Duodenal mucosa (tissue), 2 donors: ENCODE measurements around the gene RAB40B.
"Not testable (repeated sequence)": the region's sequence is repeated elsewhere in the genome, so short reads cannot be mapped to it uniquely, and the experiment has no call there.

Experiments used
- H3K27ac ChIP-seq: one replicate; pipeline ENCODE4 v1.7.0; 2013; ENCODE audit warnings: low read depth, low read length
- H3K27me3 ChIP-seq, 2 donors: one replicate each; pipeline ENCODE4 v1.7.0; 2013; ENCODE audit warnings: low read length in 2 of 2, control low read depth in 1 of 2; ENCODE audit not compliant: insufficient read depth in 2 of 2, control insufficient read depth in 1 of 2
- H3K36me3 ChIP-seq, 2 donors: one replicate each; pipeline ENCODE4 v1.7.0; 2013; ENCODE audit warnings: low read length in 2 of 2, control low read depth in 1 of 2; ENCODE audit not compliant: insufficient read depth in 2 of 2, control insufficient read depth in 1 of 2
- H3K4me1 ChIP-seq, 2 donors: one replicate each; pipeline ENCODE4 v1.7.0; 2013; ENCODE audit warnings: low read length in 2 of 2, control low read depth in 1 of 2; ENCODE audit not compliant: insufficient read depth in 2 of 2, control insufficient read depth in 1 of 2
- H3K4me3 ChIP-seq, 2 donors: one replicate each; pipeline ENCODE4 v1.7.0; 2013; ENCODE audit warnings: low read length in 2 of 2, low read depth in 1 of 2
- H3K9ac ChIP-seq, 2 donors: one replicate each; pipeline ENCODE4 v1.7.0; 2013; ENCODE audit warnings: low read length in 2 of 2, low read depth in 1 of 2
- H3K9me3 ChIP-seq, 2 donors: one replicate each; pipeline ENCODE4 v1.7.0; 2013; ENCODE audit warnings: low read length in 2 of 2, control low read depth in 1 of 2; ENCODE audit not compliant: control insufficient read depth in 1 of 2

RAB40B gene

GRCh38 chr17:82661717-82662683, 36.5 kb downstream of the RAB40B start:
- Histone ChIP-seq H3K27me3 (no peaks in the 10 kb centered on the region), H3K4me3 (no peak overlapping the region), H3K9me3 (no peaks in the 10 kb centered on the region), H3K9ac (no peak overlapping the region), H3K36me3 (peaks cover 15 to 32% of the 10 kb centered on the region in 2 donors), H3K27ac (no peak overlapping the region), H3K4me1 (no peaks in the 10 kb centered on the region)

DNA sequence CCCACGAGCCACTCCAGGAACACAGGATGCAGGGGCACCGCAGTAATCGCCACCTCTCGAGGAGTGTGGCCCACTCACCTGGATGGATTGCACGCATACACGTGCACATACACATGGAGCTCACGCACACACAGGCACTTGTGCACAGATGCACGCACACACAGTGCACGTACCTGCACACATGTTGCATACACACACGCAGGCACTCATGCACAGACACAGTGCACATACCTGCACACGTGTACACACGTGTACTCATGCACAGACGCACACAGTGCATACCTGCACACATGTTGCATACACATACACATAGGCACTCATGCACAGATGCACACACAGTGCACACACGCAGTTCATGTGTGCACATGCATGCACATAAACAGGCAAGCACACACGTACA, 38.6 kb downstream of the RAB40B start:
- H3K4me3 ChIP-seq, result no peak overlapping the region
- H3K36me3 ChIP-seq, result peaks cover 15 to 37% of the 10 kb centered on the region in 2 donors
- H3K27ac ChIP-seq, result no peak overlapping the region
- no peaks in the 10 kb centered on the region for H3K9me3 ChIP-seq
- no peak overlapping the region for H3K9ac ChIP-seq
- peaks cover 5 to 7% of the 10 kb centered on the region in 2 donors for H3K4me1 ChIP-seq
- H3K27me3 ChIP-seq, result no peaks in the 10 kb centered on the region

DNA sequence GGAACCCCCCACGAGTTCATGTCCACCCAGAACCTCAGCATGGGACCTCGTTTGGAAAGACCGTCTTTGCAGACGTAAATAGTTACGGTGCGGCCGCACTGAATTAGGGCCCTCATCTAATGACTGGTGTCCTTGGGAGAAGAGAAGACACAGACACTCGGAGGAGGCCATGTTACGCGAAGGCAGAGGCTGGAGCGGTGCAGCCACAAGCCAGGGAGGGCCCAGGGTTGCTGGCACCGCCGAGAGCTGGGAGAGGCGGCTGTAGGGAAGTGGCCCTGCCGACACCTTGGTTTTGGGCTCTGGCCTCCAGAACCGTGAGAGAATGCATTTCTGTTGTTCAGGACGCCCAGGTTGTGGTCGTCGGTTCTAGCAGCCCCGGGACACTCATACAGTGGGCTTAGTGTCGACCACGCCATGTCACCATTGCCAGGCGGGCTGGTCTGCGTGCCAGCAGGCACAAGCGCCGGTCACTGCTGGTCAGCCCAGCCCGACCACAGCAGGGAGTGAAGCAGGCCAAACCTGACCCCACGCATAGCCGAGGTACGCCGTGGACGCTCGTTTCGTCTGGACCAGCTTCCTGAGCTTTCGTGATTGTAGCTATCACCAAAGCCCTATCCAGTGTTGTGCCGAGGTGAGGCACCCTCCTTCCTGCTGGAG, 39.6 kb downstream of the RAB40B start:
- no peak overlapping the region for H3K9ac ChIP-seq
- H3K4me1 ChIP-seq, result peaks cover 11 to 13% of the 10 kb centered on the region in 2 donors
- H3K36me3 ChIP-seq, result peaks cover 15 to 37% of the 10 kb centered on the region in 2 donors
- H3K4me3 ChIP-seq, result no peak overlapping the region
- H3K27me3 ChIP-seq, result no peaks in the 10 kb centered on the region
- H3K27ac ChIP-seq, result no peak overlapping the region
- no peaks in the 10 kb centered on the region for H3K9me3 ChIP-seq

- no peak overlapping the region for H3K27ac ChIP-seq
- H3K4me1 ChIP-seq, result peaks cover 17 to 19% of the 10 kb centered on the region in 2 donors
- no peak overlapping the region for H3K9ac ChIP-seq
- no peaks in the 10 kb centered on the region for H3K9me3 ChIP-seq
- no peaks in the 10 kb centered on the region for H3K27me3 ChIP-seq
- no peak overlapping the region for H3K4me3 ChIP-seq
- H3K36me3 ChIP-seq, result peaks cover 15 to 37% of the 10 kb centered on the region in 2 donors
Observed at GRCh38 chr17:82658331-82658730, 40.2 kb downstream of the RAB40B start.

- Histone ChIP-seq H3K27me3 (no peaks in the 10 kb centered on the region), H3K27ac (no peak overlapping the region), H3K9ac (no peak overlapping the region), H3K9me3 (no peaks in the 10 kb centered on the region), H3K36me3 (peaks cover 15 to 37% of the 10 kb centered on the region in 2 donors), H3K4me1 (peaks cover 17 to 20% of the 10 kb centered on the region in 2 donors), H3K4me3 (no peak overlapping the region)
Observed at GRCh38 chr17:82657926-82658325, 40.6 kb downstream of the RAB40B start.

DNA sequence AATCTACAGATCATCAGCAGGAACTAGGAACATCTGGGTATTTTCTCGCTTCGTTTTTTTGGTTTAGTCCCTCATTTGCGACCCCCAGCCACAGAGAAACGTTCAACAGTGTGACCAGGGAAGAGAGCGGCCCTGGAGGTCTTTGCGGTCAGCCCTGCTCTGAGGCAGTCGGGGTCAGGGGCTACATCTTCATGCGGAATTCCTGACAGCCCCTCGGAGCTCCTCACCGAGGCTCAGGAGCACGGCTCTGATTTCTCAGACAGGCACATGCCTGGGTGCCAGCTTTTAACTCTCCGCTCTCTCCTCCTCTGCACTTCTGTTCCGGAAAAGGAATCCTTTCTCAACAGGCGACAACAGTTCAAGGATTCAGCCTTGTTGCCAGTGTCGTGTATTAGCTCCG, 42.2 kb downstream of the RAB40B start:
- H3K9ac ChIP-seq, result no peak overlapping the region

GRCh38 chr17:82655523-82655922, 43.0 kb downstream of the RAB40B start:
- Histone ChIP-seq H3K4me1 (peaks cover 17 to 20% of the 10 kb centered on the region in 2 donors), H3K9me3 (no peaks in the 10 kb centered on the region), H3K27me3 (no peaks in the 10 kb centered on the region), H3K27ac (peak overlapping the region; percentile 43), H3K9ac (peak overlapping the region in 1 of 2 donors; percentile 54), H3K36me3 (peaks cover 11 to 29% of the 10 kb centered on the region in 2 donors), H3K4me3 (peak overlapping the region; percentile 53 to 55)

More for the DNA sequence above, 42.2 kb downstream of the RAB40B start:
- Histone ChIP-seq H3K36me3 (peaks cover 15 to 32% of the 10 kb centered on the region in 2 donors), H3K4me3 (no peak overlapping the region), H3K27ac (no peak overlapping the region), H3K27me3 (no peaks in the 10 kb centered on the region), H3K4me1 (peaks cover 17 to 20% of the 10 kb centered on the region in 2 donors), H3K9me3 (no peaks in the 10 kb centered on the region)

GRCh38 chr17:82655038-82655479, 43.4 kb downstream of the RAB40B start:
- peaks cover 7 to 24% of the 10 kb centered on the region in 2 donors for H3K36me3 ChIP-seq
- peak overlapping the region in 1 of 2 donors; percentile 54 for H3K9ac ChIP-seq
- H3K9me3 ChIP-seq, result no peaks in the 10 kb centered on the region
- H3K27ac ChIP-seq, result peak overlapping the region; percentile 43
- H3K4me1 ChIP-seq, result peaks cover 17 to 20% of the 10 kb centered on the region in 2 donors
- H3K4me3 ChIP-seq, result peak overlapping the region; percentile 53 to 55
- H3K27me3 ChIP-seq, result no peaks in the 10 kb centered on the region

GRCh38 chr17:82654611-82655010, 43.9 kb downstream of the RAB40B start:
- Histone ChIP-seq H3K36me3 (peaks cover 5 to 20% of the 10 kb centered on the region in 2 donors), H3K27ac (peak overlapping the region; percentile 43), H3K9ac (peak overlapping the region in 1 of 2 donors; percentile 54), H3K4me1 (peaks cover 17 to 20% of the 10 kb centered on the region in 2 donors)
- H3K4me3 ChIP-seq, H3K9me3 ChIP-seq, H3K27me3 ChIP-seq: not testable (repeated sequence)
